ENCODE results near the gene ADORA2A.

The ADORA2A gene

DNA sequence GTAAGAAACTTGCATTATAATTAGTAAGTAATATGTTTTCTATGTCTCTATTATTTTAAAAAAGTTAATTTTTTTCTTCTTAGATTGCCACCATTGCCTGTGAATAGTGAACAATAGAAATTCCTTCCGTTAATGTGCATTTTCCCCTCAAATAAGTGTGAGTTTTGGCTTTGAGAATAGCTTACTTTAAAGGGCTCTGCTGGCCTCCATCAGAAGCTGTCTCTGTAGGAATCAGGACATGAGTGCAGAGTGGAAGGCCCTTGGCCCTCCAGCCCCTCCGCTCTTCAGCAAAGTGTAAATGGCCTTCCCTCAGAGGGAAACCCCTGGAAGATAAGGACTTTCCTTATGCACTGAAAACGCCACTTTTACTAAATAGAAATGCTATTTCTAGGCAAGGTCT, 24.1 kb upstream of the ADORA2A start:
- no peak for DNase-seq (ENCODE audit: low read depth in 2 of 2)

DNA sequence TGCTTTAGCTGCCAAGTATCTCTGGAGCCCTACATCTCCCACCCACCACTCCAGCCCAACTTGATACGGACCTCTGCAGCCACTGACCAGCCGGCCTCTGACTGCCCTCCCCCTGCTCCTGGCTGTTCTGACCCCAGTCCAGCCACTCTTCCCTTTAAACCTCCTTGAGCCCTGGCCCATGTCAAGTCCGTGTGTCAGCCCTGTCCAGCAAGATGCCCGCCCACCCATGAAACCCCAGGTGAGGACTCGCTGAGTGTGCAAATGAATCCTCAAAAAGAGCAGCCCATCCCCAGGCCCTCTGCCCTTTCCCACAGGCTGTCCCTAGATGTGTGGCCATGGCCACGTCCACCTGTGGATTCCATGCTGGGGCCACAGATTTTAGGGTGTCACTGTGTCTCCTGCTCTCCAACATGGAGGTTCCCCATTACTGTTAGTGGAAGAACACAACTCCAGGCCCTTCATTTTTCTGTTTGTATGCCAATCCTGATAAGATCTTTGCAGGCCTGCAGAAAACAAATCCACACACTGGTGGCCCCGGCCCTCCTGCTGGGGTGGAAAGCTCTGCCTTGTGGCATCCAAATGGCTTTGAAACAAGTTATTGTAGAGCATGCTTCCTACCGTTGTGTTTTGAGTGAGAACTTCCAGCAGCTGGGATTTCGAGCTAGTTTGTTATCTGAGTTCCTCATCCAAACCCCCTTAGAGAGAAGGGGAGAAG, 22.7 kb upstream of the ADORA2A start:
- no peak for DNase-seq (ENCODE audit: low read depth in 2 of 2)

DNA sequence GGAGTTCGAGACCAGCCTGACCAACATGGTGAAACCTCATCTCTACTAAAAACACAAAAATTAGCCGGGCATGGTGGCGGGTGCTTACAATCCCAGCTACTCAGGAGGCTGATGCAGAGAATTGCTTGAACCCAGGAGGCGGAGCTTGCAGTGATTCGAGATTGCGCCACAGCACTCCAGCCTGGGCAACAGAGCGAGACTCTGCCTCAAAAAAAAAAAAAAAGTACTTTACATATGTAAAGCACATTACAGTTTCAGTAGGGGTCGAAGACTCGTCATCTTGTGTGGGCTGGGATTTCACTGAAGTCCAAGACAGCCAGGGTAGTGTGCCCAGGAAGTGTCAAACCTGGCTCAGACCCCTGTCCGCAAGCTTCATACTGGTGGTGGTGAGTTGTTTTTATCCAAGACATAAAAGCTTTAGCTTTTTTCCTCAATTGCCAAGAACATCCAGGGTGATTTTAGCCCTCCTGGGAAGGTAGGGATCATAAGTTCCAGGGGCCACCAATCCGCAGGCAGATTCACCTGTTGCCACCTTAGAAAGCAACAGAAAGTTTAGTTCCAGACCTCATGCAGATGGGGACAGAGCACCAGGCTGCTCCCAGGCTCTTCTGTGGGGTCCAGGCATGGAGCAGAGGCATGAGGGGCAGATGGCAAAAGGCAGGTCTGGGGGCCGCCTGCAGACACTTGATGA, 21.6 kb upstream of the ADORA2A start:
- DNase-seq (ENCODE audit: low read depth in 2 of 2) = no peak

DNA sequence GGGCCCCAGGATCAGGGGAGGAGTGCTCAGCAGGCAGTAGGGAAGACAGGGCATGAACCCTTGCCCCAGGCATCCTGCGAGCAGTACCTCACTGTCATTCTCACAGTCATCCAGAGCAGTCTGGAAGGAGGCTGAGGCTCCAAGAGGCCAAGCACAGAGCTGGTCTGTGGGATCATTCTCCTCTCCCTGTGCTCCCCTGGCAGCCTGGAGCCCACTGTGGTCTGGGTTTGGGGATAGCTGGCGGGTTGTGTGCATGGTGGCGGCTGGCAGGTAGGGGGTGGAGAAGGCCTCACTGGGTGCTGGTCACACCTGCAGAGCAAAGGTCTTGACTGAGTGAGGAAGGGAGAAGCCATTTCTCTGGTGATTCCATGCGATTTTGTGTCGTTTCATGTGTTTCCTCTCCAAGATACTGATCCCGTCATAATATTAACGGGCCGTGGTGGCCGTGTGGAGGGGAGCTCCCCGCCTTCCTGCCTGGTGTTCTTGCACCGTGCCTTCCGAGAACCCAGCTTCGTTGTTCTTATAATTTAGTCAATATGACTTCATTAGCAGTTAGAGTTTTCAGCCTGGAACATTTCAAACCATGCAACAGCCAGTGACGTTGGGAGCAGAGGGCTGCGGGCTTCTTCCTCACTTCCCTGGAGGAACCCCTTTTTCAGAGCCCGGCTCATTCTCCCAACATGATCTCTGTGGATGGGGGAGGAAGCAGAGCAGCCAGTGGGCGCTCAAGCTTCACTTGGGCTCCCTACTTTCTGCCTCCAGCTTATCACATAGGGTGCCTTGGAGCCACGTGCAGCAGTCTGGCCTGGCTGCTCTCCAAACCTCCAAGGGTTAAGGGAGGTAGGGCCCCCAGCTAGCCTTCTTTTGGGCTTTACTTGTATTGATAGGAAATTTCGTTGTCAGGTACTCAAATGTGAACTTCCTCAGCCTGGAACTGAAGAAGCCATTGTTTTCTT, 20.8 kb upstream of the ADORA2A start:
- DNase-seq (ENCODE audit: low read depth in 2 of 2) = no peak

DNA sequence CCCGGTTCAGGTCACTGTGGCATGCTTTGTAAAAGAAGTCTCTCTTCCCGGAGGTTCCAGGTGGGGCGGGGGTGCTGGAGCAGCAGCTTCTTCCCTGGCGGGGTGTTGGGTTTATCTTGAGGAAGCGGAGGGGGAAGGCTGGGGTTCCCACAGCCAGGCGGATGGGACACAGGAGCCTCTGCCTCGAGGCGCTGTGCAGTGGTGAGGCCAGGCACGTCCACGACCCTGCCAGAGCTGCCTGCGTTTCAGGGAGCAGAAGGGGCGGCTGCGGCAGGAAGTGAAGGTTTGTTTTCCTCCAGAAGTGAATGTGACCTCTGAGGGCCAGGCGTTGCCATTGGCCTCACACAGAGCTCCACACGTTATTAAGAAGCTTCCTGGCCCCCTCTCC, 20.1 kb upstream of the ADORA2A start:
- no peak for DNase-seq (ENCODE audit: low read depth in 2 of 2)

DNA sequence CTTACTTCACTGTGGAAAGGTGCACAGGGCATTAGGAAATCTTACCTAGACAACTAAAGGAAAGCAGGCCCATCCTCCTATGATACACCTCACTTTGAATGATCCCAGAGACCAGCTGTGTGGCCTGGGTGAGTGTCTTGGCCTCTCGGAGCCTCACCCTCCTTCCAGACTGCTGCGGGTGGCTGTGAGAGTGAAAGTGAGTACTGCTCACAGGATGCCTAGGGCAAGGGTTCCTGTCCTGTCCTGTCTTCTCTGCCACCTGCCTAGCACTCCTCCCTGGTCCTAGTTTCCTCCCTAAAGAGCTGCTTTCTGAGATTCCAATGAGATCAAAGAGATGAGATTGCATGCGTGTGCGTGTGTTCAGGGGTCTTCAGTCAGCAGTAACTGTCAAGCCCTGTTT, 19.5 kb upstream of the ADORA2A start:
- DNase-seq (ENCODE audit: low read depth in 2 of 2) = no peak

DNA sequence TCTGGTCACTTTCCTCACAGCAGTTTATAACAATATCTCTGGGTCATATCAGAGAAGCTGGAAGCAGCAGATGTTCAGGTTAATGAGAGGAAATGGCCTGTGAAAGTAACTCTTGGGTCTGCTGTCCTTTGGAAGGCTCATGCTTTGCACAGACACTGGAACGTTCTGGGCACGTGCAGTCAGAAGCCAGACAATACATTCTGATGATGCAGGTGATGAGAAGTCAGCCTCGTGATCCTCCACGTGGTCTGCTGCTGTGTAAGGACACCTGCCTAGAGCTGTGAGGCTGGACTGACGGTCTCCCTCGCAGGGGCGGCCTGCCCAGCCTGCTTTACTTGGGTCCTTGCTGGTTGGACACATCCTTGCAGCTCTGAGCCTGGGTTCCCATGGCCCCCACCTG, 18.8 kb upstream of the ADORA2A start:
- no peak for DNase-seq (ENCODE audit: low read depth in 2 of 2)

DNA sequence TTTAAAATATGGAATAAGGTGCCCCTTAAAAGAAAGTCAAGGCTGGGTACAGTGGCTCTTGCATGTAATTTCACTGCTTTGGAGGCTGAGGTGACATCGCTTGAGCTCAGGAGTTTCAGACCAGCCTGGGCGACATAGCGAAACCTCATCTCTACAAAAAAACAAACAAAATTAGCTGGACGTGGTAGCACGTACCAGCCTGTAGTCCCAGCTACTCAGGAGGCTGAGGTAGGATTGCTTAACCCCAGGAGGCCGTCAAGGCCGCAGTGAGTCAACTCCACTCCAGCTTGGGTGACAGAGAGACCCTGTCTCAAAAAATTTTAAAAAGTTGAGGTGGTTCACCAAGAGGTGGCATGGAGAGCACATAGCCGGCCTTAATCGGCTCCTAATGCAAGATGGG, 17.7 kb upstream of the ADORA2A start:
- DNase-seq (ENCODE audit: low read depth in 2 of 2) = no peak

DNA sequence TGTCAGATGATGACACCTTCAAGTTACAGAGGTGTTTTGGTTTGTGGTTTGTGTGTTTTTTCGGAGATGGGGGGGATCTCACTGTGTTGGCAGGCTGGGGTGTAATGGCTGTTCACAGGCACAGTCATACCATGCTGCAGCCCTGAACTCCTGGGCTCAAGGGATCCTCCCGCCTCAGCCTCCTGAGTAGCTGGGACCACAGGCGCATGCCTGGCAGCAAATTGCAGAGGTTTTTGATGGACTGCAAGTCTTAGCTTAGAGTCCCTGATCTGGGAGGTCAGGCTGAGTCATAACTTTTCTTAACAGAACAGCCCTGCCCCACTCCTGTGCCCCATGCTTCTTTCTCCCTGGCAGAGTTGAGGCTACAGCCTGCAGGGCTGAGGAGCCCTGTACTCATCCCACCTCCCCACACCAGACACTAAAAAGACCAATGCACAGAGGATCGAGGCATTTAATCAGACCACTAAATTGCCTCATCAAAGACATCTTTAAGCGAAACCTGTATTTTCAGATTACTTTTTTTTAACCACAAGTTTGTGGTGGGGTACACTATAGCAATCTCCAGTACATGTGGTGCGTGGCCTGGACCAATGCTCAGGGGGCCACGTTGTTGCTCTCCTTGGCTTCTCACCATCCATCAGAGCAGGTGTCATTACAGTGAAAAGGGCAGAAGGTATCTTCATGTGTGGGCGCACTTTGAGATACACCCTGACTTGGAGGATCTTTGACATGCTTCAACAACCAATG, 17.1 kb upstream of the ADORA2A start:
- no peak for DNase-seq (ENCODE audit: low read depth in 2 of 2)

DNA sequence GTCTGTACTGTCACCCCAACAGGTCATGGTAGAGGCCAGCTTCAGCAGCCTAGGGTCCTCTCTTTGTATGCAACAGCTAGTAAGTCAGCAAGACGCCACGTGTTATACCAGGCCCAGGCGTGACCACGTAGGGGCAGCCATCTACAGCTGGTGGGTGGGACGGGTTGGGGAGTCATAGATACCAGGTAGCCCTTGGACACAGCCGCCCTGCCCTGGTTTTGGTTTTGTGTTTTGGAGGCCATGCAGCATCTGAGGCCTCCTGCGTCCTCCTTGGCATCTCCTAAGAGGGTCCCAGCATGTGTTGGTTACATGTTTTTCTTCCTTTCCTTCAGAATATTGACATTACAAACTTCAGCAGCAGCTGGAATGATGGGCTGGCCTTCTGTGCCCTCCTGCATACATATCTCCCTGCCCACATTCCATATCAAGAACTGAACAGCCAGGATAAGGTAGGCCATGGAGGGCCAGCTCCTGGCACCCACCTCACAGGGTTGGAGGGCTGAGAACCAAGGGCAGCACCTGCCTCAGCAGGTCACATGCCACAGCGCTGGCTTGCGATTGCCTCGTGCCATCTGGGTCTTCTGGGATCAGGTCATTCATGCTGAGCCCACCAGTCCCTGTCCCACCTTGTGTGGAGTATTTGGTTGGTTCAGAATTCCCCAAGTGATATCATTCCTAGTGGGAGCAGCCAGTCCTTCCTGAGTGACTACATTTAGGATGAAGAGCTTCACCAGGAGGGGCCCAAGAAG, 16.0 kb upstream of the ADORA2A start:
- DNase-seq (ENCODE audit: low read depth in 2 of 2) = no peak

DNA sequence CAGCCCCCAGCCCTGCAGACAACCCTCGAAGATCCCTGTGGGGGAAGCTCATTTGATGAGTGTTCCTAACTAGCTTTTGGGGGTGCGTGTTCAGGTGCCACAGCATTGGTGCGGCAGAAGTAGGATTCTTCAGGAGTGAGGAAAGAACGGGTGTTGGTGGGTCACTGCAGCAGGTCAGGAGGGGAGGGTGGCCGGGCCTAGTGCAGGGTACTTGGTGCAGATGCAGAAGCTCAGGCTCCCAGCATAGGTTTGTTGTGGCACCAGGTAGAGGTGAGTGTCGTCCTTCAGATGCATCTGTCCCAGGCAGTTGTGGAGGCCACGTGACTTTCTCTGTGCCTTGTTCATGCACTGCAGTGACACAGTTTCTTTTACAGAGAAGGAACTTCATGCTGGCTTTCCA, 15.1 kb upstream of the ADORA2A start:
- DNase-seq (ENCODE audit: low read depth in 2 of 2) = no peak

DNA sequence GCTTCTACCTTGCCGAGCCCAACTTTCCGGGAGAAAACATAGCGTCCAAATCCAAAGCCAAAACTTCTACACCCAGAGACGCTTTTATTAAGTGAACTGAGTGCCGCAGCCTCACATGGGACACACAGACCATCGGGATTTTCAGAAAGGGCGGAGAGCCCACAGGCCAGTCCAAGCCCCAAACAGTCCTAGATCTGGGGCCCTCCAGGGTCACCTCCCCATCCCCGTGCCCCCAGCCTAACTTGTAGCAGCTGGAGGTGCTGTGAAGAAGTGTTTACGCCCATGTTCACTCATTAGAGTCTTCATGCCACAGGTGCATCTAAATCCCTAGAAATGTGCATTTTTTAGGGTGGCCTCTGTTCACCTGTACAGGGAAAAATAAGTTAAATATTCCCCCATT, 14.1 kb upstream of the ADORA2A start:
- no peak for DNase-seq (ENCODE audit: low read depth in 2 of 2)

DNA sequence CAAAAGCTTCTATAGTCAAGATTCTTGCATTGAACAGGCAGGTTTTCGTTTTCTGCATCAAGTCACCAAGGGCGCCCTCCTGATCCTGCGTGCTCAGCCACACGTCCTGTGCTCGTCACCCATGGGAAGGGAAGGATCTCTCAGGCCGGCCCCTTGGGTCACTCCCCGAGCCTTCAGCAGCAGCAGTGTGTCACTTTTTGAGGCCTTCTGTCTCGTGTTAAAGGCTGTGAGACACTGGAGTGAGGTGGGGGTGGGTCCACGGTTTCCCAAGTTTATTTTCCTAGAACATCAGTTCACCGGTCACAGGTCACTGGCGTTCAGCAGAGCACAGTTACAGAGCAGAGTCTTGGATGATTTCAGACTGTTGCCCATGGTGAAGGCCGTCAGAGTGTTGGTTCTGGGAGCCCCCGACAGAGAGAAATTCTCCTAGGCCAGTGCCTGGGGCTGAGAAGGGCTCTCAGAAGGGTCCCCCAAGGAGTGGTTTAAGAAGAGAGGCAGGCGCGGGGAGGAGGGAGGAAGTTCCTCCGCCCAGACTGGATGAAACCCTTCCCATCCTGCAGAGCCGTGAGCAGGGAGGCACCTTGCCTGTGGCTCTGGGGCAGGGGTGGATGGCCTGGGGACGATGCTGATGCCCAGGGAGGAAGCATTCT, 13.5 kb upstream of the ADORA2A start:
- DNase-seq (ENCODE audit: low read depth in 2 of 2) = no peak

DNA sequence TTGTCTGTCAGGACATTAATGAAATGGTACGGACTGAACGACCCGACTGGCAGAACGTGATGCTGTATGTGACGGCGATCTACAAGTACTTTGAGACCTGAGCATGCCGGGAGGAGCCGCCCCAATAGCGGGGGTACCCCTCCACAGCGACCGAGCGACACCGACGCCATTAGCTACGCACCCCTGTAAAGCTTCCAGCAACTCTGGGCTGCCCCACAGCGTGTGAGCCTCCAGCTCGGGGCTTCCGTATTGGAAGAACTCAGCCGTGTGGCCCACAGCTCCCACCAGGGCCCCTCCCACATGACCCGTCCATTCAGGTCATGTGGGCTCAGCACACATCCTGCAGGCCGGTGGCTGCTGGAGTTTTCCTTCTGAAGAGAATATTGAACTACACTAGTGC, 12.9 kb upstream of the ADORA2A start:
- no peak for DNase-seq (ENCODE audit: low read depth in 2 of 2)

DNA sequence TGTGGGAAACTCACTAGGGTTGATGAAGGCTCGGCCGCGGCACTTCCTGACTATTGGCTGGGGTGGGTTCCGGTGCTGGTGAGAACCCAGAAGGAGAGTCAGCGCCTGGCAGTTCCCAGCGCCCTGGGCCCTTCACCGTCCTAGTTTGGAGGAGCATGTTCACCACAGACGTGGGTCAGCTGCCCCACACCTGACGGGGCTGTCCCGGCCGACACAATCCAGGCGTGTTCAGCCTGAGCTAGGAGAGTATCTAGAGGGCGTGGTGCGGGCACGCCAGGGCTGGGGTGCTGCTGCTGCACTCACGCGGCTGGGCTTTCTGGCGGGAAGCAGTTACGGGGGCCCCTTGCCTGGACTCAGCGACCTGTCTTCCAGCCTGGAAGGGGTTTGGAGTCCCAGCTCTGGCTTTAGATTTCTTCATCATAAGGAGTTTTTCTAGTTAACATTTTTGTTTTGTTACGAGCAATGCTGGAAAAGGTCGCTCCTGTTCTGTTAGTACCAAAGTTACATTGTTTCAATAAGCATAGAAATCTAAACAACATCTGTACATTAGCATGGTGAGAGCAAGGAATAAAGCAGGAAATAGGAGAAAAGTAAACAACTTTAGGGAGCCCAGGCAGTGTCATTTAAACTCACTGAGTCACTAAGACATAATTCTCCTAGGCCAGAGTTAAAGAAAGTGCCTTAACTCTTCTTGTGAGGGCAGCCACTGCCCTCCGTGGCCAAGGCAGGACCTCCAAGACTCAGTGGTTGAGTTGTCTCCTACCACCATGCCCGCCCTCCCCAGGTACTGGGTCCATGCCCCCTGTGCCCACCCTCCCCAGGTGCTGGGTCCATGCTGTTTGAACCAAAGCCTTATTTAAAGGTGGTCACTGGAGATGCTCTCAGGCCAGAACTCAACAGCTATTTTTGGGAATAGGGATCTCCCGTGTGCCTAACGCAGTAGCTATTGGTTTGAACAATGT, 12.1 kb upstream of the ADORA2A start:
- DNase-seq (ENCODE audit: low read depth in 2 of 2) = no peak

DNA sequence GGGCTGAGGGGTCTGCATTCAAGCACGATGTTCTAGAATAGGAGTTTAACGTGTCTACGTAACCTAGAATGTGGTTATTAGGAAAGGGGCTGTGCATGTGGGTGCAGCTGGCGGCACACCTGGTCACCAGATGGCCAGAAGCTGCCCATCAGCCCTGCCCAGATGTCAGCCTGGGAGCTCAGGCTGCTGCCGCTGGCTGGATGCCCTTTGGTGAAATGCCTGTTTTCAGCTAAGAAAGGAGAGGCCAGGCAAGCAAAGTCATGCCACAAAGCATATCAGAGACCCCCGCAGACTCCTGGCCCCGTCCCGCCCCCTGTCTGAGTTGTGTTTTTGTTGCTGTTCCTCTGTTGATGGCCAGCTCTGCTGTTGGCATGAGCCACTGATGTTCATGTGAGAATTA, 11.3 kb upstream of the ADORA2A start:
- no peak for DNase-seq (ENCODE audit: low read depth in 2 of 2)

DNA sequence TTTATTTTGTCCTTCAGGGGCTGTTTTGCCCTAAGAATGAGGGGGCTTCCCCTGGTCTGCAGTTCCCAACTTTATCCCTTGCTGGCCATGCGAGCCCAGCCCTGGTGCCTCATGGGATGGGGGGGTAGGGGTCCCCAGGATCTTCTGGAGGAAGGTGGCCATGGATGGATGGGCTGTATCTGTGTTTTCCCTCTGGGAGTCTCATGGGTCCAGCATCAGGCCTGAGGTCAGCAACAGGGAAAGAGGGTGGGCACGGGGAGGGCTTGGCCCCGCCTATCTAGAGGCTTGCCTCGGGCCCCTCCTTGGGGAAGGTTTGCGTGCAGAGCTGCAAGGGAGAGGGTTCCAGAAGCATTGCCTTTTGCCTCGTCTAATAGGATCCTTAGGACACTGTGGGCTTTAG, 10.8 kb upstream of the ADORA2A start:
- no peak for DNase-seq (ENCODE audit: low read depth in 2 of 2)

DNA sequence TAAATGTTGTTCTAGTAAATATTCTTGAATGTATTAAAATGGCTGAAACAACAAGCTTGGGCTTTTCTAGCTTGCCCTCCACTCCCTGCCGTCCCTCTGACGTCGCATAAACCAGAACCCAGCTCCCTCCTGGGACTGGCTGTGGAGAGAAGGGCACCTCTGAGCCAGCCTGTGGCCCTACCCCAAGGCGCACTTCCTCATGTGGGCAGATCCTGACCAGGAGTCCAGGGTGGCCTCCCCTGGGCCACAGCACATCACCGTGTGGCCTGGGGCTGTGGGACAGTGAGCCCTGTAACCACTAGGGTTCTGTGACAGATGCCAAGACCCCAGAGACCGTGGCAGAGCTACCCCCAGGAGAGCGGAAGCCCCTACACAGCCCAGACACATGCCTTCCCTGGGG, 10.2 kb upstream of the ADORA2A start:
- no peak for DNase-seq (ENCODE audit: low read depth in 2 of 2)

DNA sequence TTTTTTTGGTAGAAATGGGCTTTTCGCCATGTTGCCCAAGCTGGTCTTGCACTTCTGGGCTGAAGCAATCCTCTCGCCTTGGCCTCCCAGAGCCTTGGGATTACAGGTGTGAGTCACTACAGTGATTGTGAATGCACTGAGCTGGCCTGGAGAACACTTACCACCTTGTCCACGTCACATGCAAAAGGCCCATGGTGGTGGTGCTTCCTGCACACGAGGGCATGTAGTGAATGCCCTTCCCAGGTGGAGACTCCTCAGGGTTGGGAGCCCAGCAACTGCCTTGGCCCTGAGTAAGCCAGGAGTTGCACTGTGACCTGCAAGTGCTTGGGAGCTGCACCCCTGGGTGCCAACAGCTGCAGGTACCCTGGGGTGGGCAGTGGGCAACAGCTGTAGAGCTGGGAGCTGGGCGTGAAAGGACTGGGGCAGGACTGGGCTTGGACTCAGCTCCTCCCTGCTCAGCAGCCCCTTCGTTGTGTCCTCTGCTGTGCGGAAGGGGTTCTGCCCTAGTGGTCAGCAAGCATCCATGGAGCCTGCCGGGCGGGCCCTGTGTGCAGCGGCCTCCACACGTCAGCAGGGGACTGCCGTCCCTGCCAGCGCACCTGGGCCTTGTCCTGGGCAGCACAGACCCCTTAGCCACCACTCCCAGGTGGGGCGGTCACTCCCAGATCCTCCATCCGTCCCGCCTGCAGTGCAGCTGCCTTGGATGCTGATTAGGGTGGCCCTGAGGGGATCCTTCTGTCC, 9.3 kb upstream of the ADORA2A start:
- no peak for DNase-seq (ENCODE audit: low read depth in 2 of 2)

All from stimulated activated CD4-positive, alpha-beta T cell treated with anti-CD3 and anti-CD28 coated beads, Interleukin-4, amount 100 ng/mL, for 48 hours (primary cell).